CD8-positive, alpha-beta memory T cell (primary cell): Measurements from ENCODE around the gene GALM. TPM values are rescaled to one million over a fixed set of nuclear protein-coding genes. Genes with fewer than 3 reads are reported as not detected.
"Not testable (repeated sequence)": the region's sequence is repeated elsewhere in the genome, so short reads cannot be mapped to it uniquely, and the experiment has no call there.

ENCODE experiments used
- CTCF ChIA-PET: fragments of 350-600 bp; sonication (Branson Sonifier 250); formaldehyde crosslinking; loops from one replicate; lab custom pipeline; 2021; ENCODE audit warnings: antibody characterized with exemption; lab: Charles Lee
- POLR2A ChIA-PET: fragments of 350-600 bp; sonication (Branson Sonifier 250); formaldehyde crosslinking; loops from one replicate; lab custom pipeline; 2021; ENCODE audit warnings: antibody characterized with exemption; lab: Charles Lee
- DNase-seq, 5 donors: peaks; one replicate each; pipeline versions ENCODE4 v3.0.0 to v3.0.0-alpha.2; 2020 to 2022; ENCODE audit warnings: mixed read lengths in 1 of 5
- H3K27ac ChIP-seq: one replicate; pipeline ENCODE4 v1.7.0; 2013; ENCODE audit warnings: low read depth, mild to moderate bottlenecking, low read length, moderate library complexity
- H3K27me3 ChIP-seq: 2 replicates; pipeline ENCODE4 v1.7.0; 2013; ENCODE audit warnings: low read length, mild to moderate bottlenecking; ENCODE audit not compliant: insufficient read depth, poor library complexity, severe bottlenecking
- H3K36me3 ChIP-seq: 2 replicates; pipeline ENCODE4 v1.7.0; 2013; ENCODE audit warnings: mild to moderate bottlenecking, low read length, moderate library complexity; ENCODE audit not compliant: insufficient read depth
- H3K4me1 ChIP-seq: 2 replicates; pipeline ENCODE4 v1.7.0; 2013; ENCODE audit warnings: mild to moderate bottlenecking, low read length, moderate library complexity; ENCODE audit not compliant: insufficient read depth
- H3K4me3 ChIP-seq: 2 replicates; pipeline ENCODE4 v1.7.0; 2013; ENCODE audit warnings: mild to moderate bottlenecking, low read length
- H3K9me3 ChIP-seq: 2 replicates; pipeline ENCODE4 v1.7.0; 2013; ENCODE audit warnings: mild to moderate bottlenecking, low read length
- H3K27ac Mint-ChIP-seq, 8 donors: one replicate each; pipeline ENCODE4 v1.8.0; 2020 to 2021; ENCODE audit warnings: mixed read lengths in 8 of 8, mild to moderate bottlenecking in 6 of 8, inconsistent platforms in 3 of 8, moderate library complexity in 3 of 8
- H3K27me3 Mint-ChIP-seq, 2 donors: one replicate each; pipeline ENCODE4 v1.8.0; 2020 to 2021; ENCODE audit warnings: mixed read lengths in 2 of 2, mild to moderate bottlenecking in 1 of 2, moderate library complexity in 1 of 2
- H3K36me3 Mint-ChIP-seq, 3 donors: one replicate each; pipeline ENCODE4 v1.8.0; 2020 to 2021; ENCODE audit warnings: mixed read lengths in 3 of 3, inconsistent platforms in 1 of 3, mild to moderate bottlenecking in 1 of 3
- H3K4me1 Mint-ChIP-seq, 3 donors: one replicate each; pipeline ENCODE4 v1.8.0; 2020 to 2021; ENCODE audit warnings: mixed read lengths in 3 of 3, inconsistent platforms in 1 of 3, mild to moderate bottlenecking in 1 of 3
- H3K4me3 Mint-ChIP-seq, 7 donors: one replicate each; pipeline ENCODE4 v1.8.0; 2020 to 2021; ENCODE audit warnings: mixed read lengths in 7 of 7, mild to moderate bottlenecking in 6 of 7, moderate library complexity in 4 of 7, inconsistent platforms in 2 of 7
- H3K9me3 Mint-ChIP-seq, 5 donors: one replicate each; pipeline ENCODE4 v1.8.0; 2020 to 2022; ENCODE audit warnings: mixed read lengths in 5 of 5, mild to moderate bottlenecking in 3 of 5, moderate library complexity in 2 of 5, inconsistent platforms in 1 of 5
- polyA plus RNA-seq: library from polyadenylated mRNA; unstranded; fragments of 300-500 nt; fragmentation: Illumina TruSeq; gene quantifications from one replicate; pipeline ENCODE4 v1.2.3, GENCODE V29; 2021
- total RNA-seq, 2 experiments: library from RNA; stranded (reverse); gene quantifications; one replicate each; pipeline ENCODE4 v1.2.3, GENCODE V29; 2021

Gene GALM
- total and polyA plus RNA-seq, 3 experiments from 2014 or later, result 51.4 to 109 (median 107) TPM

DNA sequence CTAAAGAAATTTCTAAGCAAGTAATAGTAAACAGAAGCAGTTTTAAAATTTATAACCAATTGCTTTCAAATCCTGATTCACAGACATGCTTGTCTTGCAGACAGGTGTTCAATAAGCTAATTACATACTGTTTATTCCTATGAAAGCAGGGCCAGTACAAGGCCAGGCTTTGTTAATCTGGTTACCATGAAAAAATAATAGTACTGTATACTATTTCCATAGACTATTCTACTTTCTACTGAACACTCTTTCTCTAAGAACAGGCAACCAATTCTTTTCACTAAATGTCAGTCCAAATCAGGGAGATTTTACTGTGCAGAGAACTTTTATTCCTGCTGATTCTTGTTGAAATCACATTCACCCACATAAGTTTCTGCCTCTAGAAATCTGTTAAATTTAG lies 88.1 kb downstream of the GALM start:
- H3K4me1 ChIP-seq, result peaks cover 25% of the 10 kb centered on the region
- no peak for DNase-seq
- peak overlapping the region; percentile 51 for H3K4me3 ChIP-seq
- Mint-ChIP-seq H3K27ac (peak overlapping the region; percentile 41 to 96 (median 85)), H3K4me3 (peak overlapping the region; percentile 33 to 83 (median 70)), H3K4me1 (peaks cover 31 to 37% (median 35%) of the 10 kb centered on the region in 3 donors), H3K27me3 (peaks cover 0 to 16% of the 10 kb centered on the region in 2 donors), H3K9me3 (peaks cover 0 to 4% (median 3%) of the 10 kb centered on the region in 5 donors), H3K36me3 (peaks cover 11 to 20% (median 13%) of the 10 kb centered on the region in 3 donors)
- ChIA-PET POLR2A (interaction anchor here (0.6 to 0.7 kb wide), 2 partner anchors 51 to 151 kb away, joined by 5 read pairs; no protein-coding TSS in a partner anchor), CTCF (no interaction called here)
- no peak overlapping the region for H3K27ac ChIP-seq
- H3K27me3 ChIP-seq, result no peaks in the 10 kb centered on the region
- H3K9me3 ChIP-seq, result no peaks in the 10 kb centered on the region
- H3K36me3 ChIP-seq, result peaks cover 7% of the 10 kb centered on the region

DNA sequence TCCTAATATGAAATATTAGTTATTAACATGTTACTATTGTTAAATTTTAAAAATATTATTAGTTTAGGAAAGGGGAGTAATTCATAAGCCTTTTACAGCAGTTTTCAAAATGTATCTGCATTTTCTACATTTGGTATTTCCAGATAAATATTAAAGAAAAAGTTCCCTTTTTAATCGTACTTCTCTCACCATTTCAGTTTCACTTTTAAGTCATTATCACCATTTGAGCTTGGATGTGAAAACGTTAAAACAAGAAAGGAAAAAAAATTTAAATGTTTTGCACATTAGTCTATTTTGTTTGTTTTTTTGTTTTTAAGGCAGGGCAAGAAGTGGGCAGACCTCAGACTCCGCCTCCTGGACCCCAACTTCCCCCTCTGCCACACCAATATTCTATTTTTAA lies 88.6 kb downstream of the GALM start:
- no peaks in the 10 kb centered on the region for H3K27me3 ChIP-seq
- peak overlapping the region; percentile 64 to 92 (median 82) for H3K27ac Mint-ChIP-seq
- peaks cover 26 to 32% (median 30%) of the 10 kb centered on the region in 3 donors for H3K4me1 Mint-ChIP-seq
- H3K4me3 ChIP-seq, result peak overlapping the region; percentile 51
- H3K9me3 ChIP-seq, result no peaks in the 10 kb centered on the region
- H3K9me3 Mint-ChIP-seq, result peaks cover 0 to 4% (median 3%) of the 10 kb centered on the region in 5 donors
- peaks cover 0 to 16% of the 10 kb centered on the region in 2 donors for H3K27me3 Mint-ChIP-seq
- POLR2A ChIA-PET, result interaction anchor here (0.6 to 0.7 kb wide), 3 partner anchors 51 to 151 kb away, joined by 4 to 5 read pairs (median 5); no protein-coding TSS in a partner anchor
- no peak for DNase-seq
- H3K4me1 ChIP-seq, result peaks cover 20% of the 10 kb centered on the region
- peak overlapping the region; percentile 78 to 88 (median 84) for H3K4me3 Mint-ChIP-seq
- CTCF ChIA-PET, result no interaction called here
- H3K27ac ChIP-seq, result no peak overlapping the region
- H3K36me3 ChIP-seq, result peaks cover 6% of the 10 kb centered on the region
- peaks cover 9 to 16% (median 9%) of the 10 kb centered on the region in 3 donors for H3K36me3 Mint-ChIP-seq

DNA sequence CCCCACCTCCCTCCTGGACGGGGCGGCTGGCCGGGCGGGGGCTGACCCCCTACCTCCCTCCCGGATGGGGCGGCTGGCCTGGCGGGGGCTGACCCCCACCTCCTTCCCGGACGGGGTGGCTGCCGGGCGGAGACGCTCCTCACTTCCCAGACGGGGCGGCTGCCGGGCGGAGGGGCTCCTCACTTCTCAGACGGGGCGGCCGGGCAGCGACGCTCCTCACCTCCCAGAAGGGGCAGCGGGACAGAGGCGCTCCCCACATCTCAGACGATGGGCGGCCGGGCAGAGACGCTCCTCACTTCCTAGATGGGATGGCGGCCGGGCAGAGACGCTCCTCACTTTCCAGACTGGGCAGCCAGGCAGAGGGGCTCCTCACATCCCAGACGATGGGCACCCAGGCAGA lies 90.0 kb downstream of the GALM start:
- peaks cover 20 to 27% (median 26%) of the 10 kb centered on the region in 3 donors for H3K4me1 Mint-ChIP-seq
- POLR2A ChIA-PET, H3K4me3 Mint-ChIP-seq, H3K9me3 Mint-ChIP-seq, DNase-seq, H3K27me3 Mint-ChIP-seq, H3K4me3 ChIP-seq, H3K27ac Mint-ChIP-seq, H3K36me3 ChIP-seq, H3K36me3 Mint-ChIP-seq, CTCF ChIA-PET, H3K27ac ChIP-seq, H3K9me3 ChIP-seq, H3K27me3 ChIP-seq: not testable (repeated sequence)
- peaks cover 16% of the 10 kb centered on the region for H3K4me1 ChIP-seq

DNA sequence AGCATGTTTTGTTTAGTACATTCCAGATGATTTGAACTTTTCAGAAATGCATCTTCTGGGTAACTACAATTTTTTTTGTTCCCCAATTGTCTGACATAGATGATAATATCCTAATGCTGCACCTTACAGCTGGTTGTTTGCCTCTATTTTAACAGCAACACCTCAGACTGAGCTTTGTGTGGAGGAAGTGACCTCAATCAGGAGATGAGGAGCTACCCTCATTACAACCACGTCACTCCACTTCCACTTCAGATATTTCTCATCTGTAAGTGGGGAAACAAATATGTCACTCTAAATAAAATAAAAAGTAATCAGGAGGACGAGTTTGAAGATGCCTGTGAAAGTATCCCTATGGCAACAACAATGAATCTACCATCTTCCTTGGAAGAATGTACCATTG lies 97.3 kb downstream of the GALM start:
- Histone ChIP-seq H3K27ac (no peak overlapping the region), H3K36me3 (no peaks in the 10 kb centered on the region), H3K27me3 (no peaks in the 10 kb centered on the region), H3K4me3 (no peak overlapping the region), H3K4me1 (no peaks in the 10 kb centered on the region), H3K9me3 (no peaks in the 10 kb centered on the region)
- Mint-ChIP-seq H3K36me3 (no peaks in the 10 kb centered on the region), H3K27me3 (peaks cover 0 to 2% of the 10 kb centered on the region in 2 donors), H3K4me1 (no peaks in the 10 kb centered on the region), H3K4me3 (no peak overlapping the region), H3K27ac (no peak overlapping the region), H3K9me3 (no peaks in the 10 kb centered on the region)
- ChIA-PET POLR2A (no interaction called here), CTCF (no interaction called here)
- no peak for DNase-seq

DNA sequence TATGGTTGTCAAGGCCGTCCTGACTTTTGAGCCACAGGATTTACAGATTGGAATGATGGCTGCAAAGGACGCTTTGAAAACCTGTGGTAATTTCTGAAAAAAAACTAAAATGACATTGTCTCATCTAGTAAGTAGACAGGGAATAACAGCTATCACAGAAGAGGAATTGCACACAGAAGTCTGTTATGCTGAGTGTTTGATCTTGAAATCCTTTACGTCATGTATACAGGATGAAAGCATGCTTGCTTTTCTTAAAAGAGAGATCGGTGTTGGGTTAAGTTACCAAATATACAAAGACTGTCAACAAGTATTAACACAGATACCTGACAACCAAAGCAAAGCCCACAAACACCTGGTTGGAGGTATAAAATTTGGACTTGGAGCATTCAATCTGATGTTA lies 97.8 kb downstream of the GALM start:
- ChIA-PET CTCF (no interaction called here), POLR2A (no interaction called here)

DNA sequence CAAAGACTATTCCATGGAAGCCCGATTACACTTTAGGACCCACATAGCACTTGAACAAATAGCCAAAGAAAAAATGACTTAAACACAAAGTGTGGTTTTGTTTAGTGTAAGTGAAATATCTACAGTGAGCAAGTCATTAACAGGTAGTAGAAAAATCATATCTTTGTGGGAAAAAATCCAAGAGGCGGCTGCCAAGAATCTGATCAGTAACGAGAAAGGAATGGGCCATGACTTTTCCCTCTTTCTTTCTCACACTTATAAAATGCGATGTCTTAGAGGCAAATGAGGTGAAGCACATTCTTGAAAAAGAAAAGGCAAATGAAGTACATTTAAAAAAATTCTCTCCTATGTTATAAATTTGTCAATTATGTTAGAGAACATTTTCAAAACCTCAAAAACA lies 99.2 kb downstream of the GALM start:
- Mint-ChIP-seq H3K27ac (no peak overlapping the region), H3K9me3 (no peaks in the 10 kb centered on the region), H3K4me1 (no peaks in the 10 kb centered on the region), H3K36me3 (no peaks in the 10 kb centered on the region), H3K4me3 (no peak overlapping the region), H3K27me3 (peaks cover 0 to 2% of the 10 kb centered on the region in 2 donors)
- Histone ChIP-seq H3K4me1 (no peaks in the 10 kb centered on the region), H3K27me3 (no peaks in the 10 kb centered on the region), H3K4me3 (no peak overlapping the region), H3K36me3 (no peaks in the 10 kb centered on the region), H3K27ac (no peak overlapping the region), H3K9me3 (no peaks in the 10 kb centered on the region)
- DNase-seq, result no peak
- CTCF ChIA-PET, result no interaction called here
- POLR2A ChIA-PET, result interaction anchor here (0.7 kb wide), 1 partner anchor 14 kb away, joined by 3 read pairs; the partner anchor contains the start of gene SRSF7

More for the DNA sequence above, 97.8 kb downstream of the GALM start:
- Mint-ChIP-seq H3K4me1 (no peaks in the 10 kb centered on the region), H3K4me3 (no peak overlapping the region), H3K27me3 (peaks cover 0 to 2% of the 10 kb centered on the region in 2 donors), H3K27ac (no peak overlapping the region), H3K36me3 (no peaks in the 10 kb centered on the region), H3K9me3 (no peaks in the 10 kb centered on the region)
- H3K4me3 ChIP-seq, result no peak overlapping the region
- DNase-seq, result no peak
- H3K9me3 ChIP-seq, result no peaks in the 10 kb centered on the region
- H3K27ac ChIP-seq, result no peak overlapping the region
- no peaks in the 10 kb centered on the region for H3K4me1 ChIP-seq
- no peaks in the 10 kb centered on the region for H3K36me3 ChIP-seq
- H3K27me3 ChIP-seq, result no peaks in the 10 kb centered on the region

DNA sequence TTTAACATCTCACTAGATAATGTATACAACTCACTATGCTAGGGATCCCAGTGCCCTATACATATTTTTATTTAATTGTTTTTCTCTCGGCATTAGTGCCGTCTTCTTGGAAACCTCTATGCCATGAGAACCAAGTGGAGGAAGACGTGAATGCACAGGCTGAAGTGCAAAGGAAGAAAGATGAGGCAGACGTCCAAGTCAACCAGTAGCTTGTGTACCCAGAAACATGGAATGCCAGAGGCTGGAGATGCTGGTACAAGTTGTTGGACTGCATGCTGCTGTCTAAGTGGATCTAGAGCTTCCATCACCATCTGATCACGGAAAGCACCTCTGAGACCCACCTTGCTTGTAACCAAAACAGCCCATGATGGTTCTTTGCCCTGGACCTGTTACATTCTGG lies 99.6 kb downstream of the GALM start:
- POLR2A ChIA-PET, result interaction anchor here (0.7 kb wide), 1 partner anchor 14 kb away, joined by 3 read pairs; the partner anchor contains the start of gene SRSF7
- no peak for DNase-seq
- H3K27ac Mint-ChIP-seq, result no peak overlapping the region

DNA sequence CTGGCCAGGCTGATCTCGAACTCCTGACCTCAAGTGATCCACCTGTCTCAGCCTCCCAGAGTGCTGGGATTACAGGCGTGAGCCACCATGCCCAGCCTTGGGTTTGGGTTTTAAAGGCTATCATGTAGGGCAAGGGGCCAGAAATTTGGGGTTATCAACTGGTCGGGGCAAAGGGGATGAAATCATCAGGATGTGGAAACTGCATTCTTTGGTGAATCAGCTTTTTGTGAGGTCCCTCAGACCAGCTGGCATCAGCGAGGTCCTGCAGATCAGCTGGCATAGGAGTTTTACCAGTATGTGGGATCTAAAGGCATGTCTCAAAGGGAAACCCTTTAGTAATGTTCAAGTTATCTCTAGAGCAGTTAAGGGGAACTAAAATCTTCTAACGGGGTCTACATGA lies 105.7 kb downstream of the GALM start:
- no peak overlapping the region for H3K4me3 ChIP-seq
- no peak for DNase-seq
- no peak overlapping the region for H3K4me3 Mint-ChIP-seq
- H3K27ac ChIP-seq, result no peak overlapping the region
- no peaks in the 10 kb centered on the region for H3K36me3 Mint-ChIP-seq
- H3K27ac Mint-ChIP-seq, result no peak overlapping the region
- H3K36me3 ChIP-seq, result no peaks in the 10 kb centered on the region
- no peaks in the 10 kb centered on the region for H3K4me1 Mint-ChIP-seq
- peaks cover 13 to 18% of the 10 kb centered on the region in 2 donors for H3K27me3 Mint-ChIP-seq
- no peaks in the 10 kb centered on the region for H3K9me3 Mint-ChIP-seq
- no peaks in the 10 kb centered on the region for H3K9me3 ChIP-seq
- H3K27me3 ChIP-seq, result no peaks in the 10 kb centered on the region
- ChIA-PET POLR2A (interaction anchor here (0.7 kb wide), 1 partner anchor 27 kb away, joined by 3 read pairs; no protein-coding TSS in a partner anchor), CTCF (no interaction called here)
- no peaks in the 10 kb centered on the region for H3K4me1 ChIP-seq

More for the DNA sequence above, 99.6 kb downstream of the GALM start:
- Histone ChIP-seq H3K36me3 (no peaks in the 10 kb centered on the region), H3K4me1 (no peaks in the 10 kb centered on the region), H3K27ac (no peak overlapping the region), H3K27me3 (no peaks in the 10 kb centered on the region), H3K9me3 (no peaks in the 10 kb centered on the region), H3K4me3 (no peak overlapping the region)
- no peaks in the 10 kb centered on the region for H3K4me1 Mint-ChIP-seq
- H3K9me3 Mint-ChIP-seq, result no peaks in the 10 kb centered on the region
- H3K4me3 Mint-ChIP-seq, result no peak overlapping the region
- H3K36me3 Mint-ChIP-seq, result no peaks in the 10 kb centered on the region
- CTCF ChIA-PET, result no interaction called here
- H3K27me3 Mint-ChIP-seq, result no peaks in the 10 kb centered on the region
